Right cardiac atrium (tissue), 5 donors: ENCODE results near the gene WSCD1. TPM values are rescaled to one million over a fixed set of nuclear protein-coding genes. Genes with fewer than 3 reads are reported as not detected.

Experiments
- ATAC-seq, 2 donors: fragments of 200-7000 bp; cut with Tn5 transposase; one replicate each; pipeline versions ENCODE4 v1.8.0 to v1.9.1; 2020; ENCODE audit warnings: moderate library complexity in 2 of 2, mild to moderate bottlenecking in 1 of 2
- DNase-seq, 3 donors: peaks; one replicate each; pipeline ENCODE4 v3.0.0-alpha.2; 2020
- H3K27ac ChIP-seq: one replicate; pipeline ENCODE4 v1.5.1; 2013; ENCODE audit warnings: mild to moderate bottlenecking, low read length, control low read depth, moderate library complexity
- H3K27me3 ChIP-seq: one replicate; pipeline ENCODE4 v1.6.1; 2013; ENCODE audit not compliant: control insufficient read depth, insufficient read depth
- H3K4me1 ChIP-seq: one replicate; pipeline ENCODE4 v1.6.1; 2013; ENCODE audit warnings: low read length; ENCODE audit not compliant: control insufficient read depth, insufficient read depth
- H3K4me3 ChIP-seq: one replicate; pipeline ENCODE4 v1.5.1; 2013; ENCODE audit warnings: low read length, control low read depth
- H3K9me3 ChIP-seq: one replicate; pipeline ENCODE4 v1.6.1; 2013; ENCODE audit warnings: low read length; ENCODE audit not compliant: control insufficient read depth
- WGBS: extraction: QIAGEN DNeasy Blood & Tissue Kit; methylation state at CpG from one replicate; pipeline ENCODE4 v1.1.7; 2013; 5-methylcytosine and 5-hydroxymethylcytosine counted together
- intact Hi-C, 4 donors: fragments of 100-400 bp; cut with DNase I; formaldehyde crosslinking; loops; one replicate each; pipeline versions ENCODE4 v1.11.0 to v1.14.0; 2022 to 2023
- polyA plus RNA-seq: library from polyadenylated mRNA; stranded (reverse); fragments of 200-250 nt; gene quantifications from one replicate; pipeline ENCODE4 v1.2.3, GENCODE V29; 2013
- total RNA-seq, 4 donors: library from RNA; stranded (reverse); fragmentation: NEBNext Ultra II Directional; extraction: Animal tissue kit (Norgen Biotek cat#: 25700); gene quantifications; one replicate each; pipeline ENCODE4 v1.2.1, GENCODE V29; 2021
- donor health status: healthy with polysubstance abuse.
- donor health status: DM: no; HTN: yes; CAD: no.
- donor health status: DM: no; HTN: no; CAD: no.
- donor health status: DM: no; HTN: yes; CAD: no; lungs with severe emphysema.
- donor health status: DM: yes; HTN: yes; CAD: no.

Gene WSCD1
- total and polyA plus RNA-seq, 5 donors, result 2.6 to 9.2 (median 6.4) TPM

DNA sequence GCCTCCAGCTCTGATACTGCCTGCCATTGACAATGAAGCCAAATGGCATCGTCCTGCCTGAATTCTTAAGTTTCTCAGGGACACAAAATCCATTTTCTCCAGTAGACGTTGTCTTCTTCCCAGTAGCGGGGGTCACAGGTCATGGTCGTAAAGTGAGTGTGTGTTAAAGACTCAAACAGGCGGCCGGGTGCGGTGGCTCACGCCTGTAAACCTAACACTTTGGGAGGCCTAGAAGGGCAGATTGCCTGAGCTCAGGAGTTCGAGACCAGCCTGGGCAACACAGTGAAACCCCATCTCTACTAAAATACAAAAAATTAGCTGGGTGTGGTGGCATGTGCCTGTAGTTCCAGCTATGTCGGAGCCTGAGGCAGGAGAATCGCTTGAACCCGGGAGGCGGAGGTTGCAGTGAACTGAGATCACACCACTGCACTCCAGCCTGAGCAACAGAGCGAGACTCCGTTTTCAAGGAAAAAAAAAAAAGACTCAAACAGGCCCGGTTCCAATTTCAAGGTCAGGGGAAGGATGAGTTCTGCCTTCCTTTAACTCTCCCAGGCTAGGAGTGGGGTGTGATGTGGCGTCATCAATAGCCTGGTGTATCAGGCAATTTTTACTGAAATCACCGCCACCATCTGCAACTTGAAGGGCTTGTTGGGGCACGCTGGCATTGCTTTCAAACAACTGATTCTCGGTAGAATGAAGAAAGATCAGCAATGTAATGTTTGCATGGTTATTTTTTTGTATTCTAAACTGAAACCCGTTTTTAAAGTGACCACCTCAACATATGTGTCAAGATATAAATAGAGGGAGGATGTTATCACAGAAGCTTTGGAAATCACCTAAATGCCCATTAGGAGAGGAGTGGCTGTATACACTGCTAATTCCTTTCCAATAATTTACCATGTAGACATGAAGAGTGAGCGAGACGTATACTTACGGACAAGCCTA lies 91.0 kb downstream of the WSCD1 start:
- no peaks in the 10 kb centered on the region for H3K4me1 ChIP-seq
- 81% methylated on average over 24 of the region's 24 CpGs for WGBS
- H3K27ac ChIP-seq, result no peak overlapping the region
- ATAC-seq (no peak), DNase-seq (no peak)
- no peaks in the 10 kb centered on the region for H3K9me3 ChIP-seq
- H3K4me3 ChIP-seq, result no peak overlapping the region
- no peaks in the 10 kb centered on the region for H3K27me3 ChIP-seq
- intact Hi-C loops, result loop anchor here in 1 of 4 donors (5.0 kb wide), 1 partner anchor 49 kb away; no protein-coding TSS in a partner anchor

- no peak overlapping the region for H3K4me3 ChIP-seq
- intact Hi-C loops, result loop anchor here in 1 of 4 donors (5.0 kb wide), 1 partner anchor 50 kb away; no protein-coding TSS in a partner anchor
- DNase-seq (no peak), ATAC-seq (no peak)
- WGBS, result 56% methylated on average over 4 of the region's 4 CpGs
- no peak overlapping the region for H3K27ac ChIP-seq
- no peaks in the 10 kb centered on the region for H3K9me3 ChIP-seq
- H3K4me1 ChIP-seq, result no peaks in the 10 kb centered on the region
- no peaks in the 10 kb centered on the region for H3K27me3 ChIP-seq
Observed at GRCh38 chr17:6162216-6162615, 92.0 kb downstream of the WSCD1 start.

DNA sequence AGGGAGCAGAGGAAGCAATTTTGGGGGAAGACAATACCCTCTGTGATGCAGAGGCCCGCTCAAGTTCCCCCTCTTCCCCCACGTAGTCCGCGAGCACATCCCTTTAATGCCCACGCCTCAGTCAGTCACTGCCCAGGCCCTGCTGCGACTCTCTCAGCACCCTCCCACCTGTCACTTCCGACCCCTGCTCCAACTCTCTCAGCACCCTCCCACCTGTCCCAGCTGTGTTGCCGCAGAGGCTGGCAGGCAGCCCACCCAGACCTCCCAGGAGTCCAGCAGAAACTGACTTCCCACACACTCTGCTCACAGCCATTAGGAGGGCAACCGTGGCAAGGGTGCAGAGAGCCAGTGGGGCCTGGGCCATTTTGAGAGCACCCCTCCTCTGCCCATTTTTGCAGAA lies 92.7 kb downstream of the WSCD1 start:
- Histone ChIP-seq H3K9me3 (no peaks in the 10 kb centered on the region), H3K27me3 (no peaks in the 10 kb centered on the region), H3K4me1 (no peaks in the 10 kb centered on the region), H3K27ac (no peak overlapping the region), H3K4me3 (no peak overlapping the region)
- no peak for DNase-seq
- WGBS, result 45% methylated on average over 9 of the region's 9 CpGs
- ATAC-seq, result no peak
- intact Hi-C loops, result loop anchor here in 1 of 4 donors (5.0 kb wide), 1 partner anchor 51 kb away; no protein-coding TSS in a partner anchor

DNA sequence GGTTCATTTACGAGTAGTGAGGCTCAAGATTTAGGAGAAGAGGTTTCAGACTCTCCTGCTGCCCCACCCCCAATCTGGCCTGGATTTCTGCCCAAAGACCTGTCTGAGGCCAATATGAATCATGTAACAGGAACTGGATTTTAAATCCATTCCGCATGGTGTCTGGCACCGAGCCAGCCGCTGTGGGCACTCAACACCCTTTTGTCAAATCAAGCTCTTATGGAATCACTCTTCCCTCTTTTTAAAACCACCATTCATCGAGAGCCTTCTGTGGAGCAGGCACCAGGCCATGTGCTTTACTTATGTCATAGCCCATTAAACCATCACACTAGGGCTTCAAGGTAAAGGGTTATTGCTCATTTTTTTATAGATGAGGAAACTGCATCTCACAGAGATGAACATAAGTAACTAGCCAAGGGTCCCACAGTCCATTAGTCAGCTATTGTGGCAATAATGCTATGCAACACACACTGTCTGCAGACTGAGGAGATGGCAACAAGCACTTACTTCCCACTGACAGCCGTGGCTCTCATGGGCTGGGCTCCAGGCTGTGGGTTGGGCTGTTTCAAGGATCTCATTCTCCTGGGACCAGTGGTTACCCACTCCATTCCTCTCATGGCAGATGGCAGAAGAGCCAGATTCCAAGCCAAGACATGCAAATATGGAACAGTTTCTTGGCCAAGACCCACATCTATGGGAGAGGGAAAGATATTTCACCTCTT lies 93.6 kb downstream of the WSCD1 start:
- Histone ChIP-seq H3K27ac (no peak overlapping the region), H3K27me3 (no peaks in the 10 kb centered on the region), H3K4me1 (no peaks in the 10 kb centered on the region), H3K9me3 (no peaks in the 10 kb centered on the region), H3K4me3 (no peak overlapping the region)
- intact Hi-C loops, result loop anchor here in 1 of 4 donors (5.0 kb wide), 1 partner anchor 51 kb away; no protein-coding TSS in a partner anchor
- ATAC-seq (no peak), DNase-seq (peak in 1 of 3 donors; percentile 55)
- WGBS, result 52% methylated on average over 6 of the region's 6 CpGs

DNA sequence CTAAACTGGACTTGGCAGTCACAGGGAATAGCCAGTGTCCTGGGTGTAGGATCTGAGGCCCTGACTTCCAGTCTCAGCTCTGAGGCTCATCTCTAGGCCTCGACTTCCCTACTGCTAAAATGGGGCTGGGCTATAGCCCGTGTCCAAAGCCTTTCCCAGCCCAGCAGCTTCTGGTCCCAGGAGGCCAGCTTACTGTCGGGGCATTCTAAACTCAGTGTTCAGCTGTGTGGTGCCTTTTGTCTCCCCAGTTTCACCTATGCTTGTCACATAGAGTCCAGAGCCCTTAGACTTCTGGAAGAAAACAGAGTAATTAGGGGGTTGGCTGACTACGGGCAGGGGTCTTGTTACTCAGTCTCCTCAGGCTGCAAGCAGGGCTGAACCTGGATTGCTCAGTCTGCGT lies 94.8 kb downstream of the WSCD1 start:
- no peaks in the 10 kb centered on the region for H3K4me1 ChIP-seq
- H3K4me3 ChIP-seq, result no peak overlapping the region
- 87% methylated on average over 5 of the region's 5 CpGs for WGBS
- no peak overlapping the region for H3K27ac ChIP-seq
- no peaks in the 10 kb centered on the region for H3K27me3 ChIP-seq
- no peak for DNase-seq
- H3K9me3 ChIP-seq, result no peaks in the 10 kb centered on the region
- intact Hi-C loops, result loop anchor here in 1 of 4 donors (5.0 kb wide), 1 partner anchor 53 kb away; no protein-coding TSS in a partner anchor
- ATAC-seq, result no peak

DNA sequence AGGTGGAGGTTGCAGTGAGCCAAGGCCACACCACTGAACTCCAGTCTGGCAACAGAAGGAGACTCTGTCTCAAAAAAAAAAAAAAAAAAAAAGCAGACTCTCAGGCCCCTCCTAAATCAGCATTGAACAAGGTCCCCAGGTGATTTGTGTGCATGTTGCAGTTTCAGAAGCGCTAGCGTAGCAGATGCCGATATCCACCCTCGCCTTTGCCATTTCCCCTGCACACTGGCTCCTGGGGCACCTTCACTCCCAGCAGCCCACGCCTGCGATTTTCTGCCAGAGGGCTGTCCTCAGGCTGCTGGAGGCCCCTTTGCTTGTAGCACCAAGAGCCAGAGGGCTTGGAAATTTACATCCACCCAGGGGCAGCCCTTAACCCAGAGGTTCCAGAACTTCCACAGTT lies 95.6 kb downstream of the WSCD1 start:
- H3K4me3 ChIP-seq, result no peak overlapping the region
- DNase-seq, result no peak
- no peaks in the 10 kb centered on the region for H3K9me3 ChIP-seq
- intact Hi-C loops, result no loop called here
- no peak overlapping the region for H3K27ac ChIP-seq
- no peaks in the 10 kb centered on the region for H3K27me3 ChIP-seq
- no peak for ATAC-seq
- 87% methylated on average over 6 of the region's 6 CpGs for WGBS
- no peaks in the 10 kb centered on the region for H3K4me1 ChIP-seq

DNA sequence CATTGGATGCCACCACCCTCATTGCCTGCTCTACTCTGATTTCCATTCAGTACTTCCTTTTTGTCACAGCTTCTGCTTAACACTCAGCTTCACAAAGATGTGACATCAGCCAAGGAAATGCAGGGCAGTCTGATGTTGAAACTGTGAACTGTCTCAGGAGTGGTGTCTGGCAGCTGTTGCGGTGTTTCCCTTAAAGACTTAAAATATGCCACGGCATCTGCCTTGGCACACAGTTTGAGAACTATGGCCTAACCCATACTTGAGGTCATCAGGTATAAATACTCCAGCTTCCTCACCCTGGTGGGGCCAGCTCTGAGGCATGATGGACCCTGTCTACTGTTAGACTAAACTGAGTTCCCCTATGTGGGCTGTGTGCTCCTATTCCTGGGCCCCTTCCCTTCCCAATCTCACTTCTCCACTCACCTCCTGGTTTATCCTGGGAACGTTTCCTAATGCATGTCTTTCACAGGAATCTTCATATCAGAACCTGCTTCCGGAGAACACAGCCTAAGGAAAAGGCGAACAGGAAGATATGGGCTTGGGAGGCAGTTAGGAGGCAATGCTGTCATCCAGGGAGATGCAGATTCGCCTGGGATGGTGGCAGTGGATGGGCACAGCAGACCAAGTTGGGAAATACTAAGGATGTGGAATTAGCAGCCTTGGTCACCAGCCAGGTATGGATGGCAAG lies 96.5 kb downstream of the WSCD1 start:
- no peaks in the 10 kb centered on the region for H3K27me3 ChIP-seq
- no peak overlapping the region for H3K27ac ChIP-seq
- H3K4me3 ChIP-seq, result no peak overlapping the region
- no peaks in the 10 kb centered on the region for H3K4me1 ChIP-seq
- no peak for ATAC-seq
- 41% methylated on average over 6 of the region's 6 CpGs for WGBS
- H3K9me3 ChIP-seq, result no peaks in the 10 kb centered on the region
- DNase-seq, result no peak
- intact Hi-C loops, result no loop called here

DNA sequence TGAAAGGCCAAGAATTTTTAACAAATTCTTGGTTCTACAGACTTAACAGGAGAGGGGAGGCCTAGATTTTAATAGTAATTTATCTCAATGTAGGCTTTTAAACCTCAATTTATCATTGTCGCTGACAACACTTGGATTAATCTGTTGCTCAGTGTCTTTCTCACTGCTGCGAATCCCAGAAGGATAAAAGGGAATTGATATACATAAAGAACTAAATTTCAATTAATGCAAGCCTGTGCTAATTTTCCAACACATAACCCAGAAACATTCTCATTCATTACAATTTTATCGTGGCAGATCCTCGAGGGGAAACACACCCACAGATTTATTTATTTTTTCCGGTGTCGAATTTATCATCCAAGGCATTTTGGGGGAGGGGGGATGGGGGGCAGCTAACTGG lies 98.1 kb downstream of the WSCD1 start:
- H3K27me3 ChIP-seq, result no peaks in the 10 kb centered on the region
- no peak for ATAC-seq

DNA sequence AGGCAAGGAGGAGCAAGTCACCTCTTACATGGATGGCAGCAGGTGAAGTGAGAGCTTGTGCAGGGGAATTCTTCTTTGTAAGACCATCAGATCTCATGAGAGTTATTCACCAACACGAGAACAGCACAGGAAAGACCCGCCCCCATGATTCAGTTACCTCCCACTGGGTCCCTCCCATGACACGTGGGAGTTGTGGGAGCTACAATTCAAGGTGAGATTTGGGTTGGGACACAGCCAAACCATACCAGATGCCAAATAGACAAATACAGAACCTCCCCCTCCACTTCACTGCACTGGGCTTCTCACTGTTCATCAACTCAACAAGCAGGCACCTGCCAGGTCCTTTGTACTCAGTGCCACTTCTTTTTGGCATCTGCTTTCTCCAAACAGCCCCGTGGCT lies 100.2 kb downstream of the WSCD1 start:
- no peaks in the 10 kb centered on the region for H3K4me1 ChIP-seq
- no peak overlapping the region for H3K27ac ChIP-seq
- H3K4me3 ChIP-seq, result no peak overlapping the region
- no peaks in the 10 kb centered on the region for H3K9me3 ChIP-seq
- intact Hi-C loops, result no loop called here
- no peak for DNase-seq
- WGBS, result 67% methylated on average over 4 of the region's 4 CpGs
- H3K27me3 ChIP-seq, result no peaks in the 10 kb centered on the region
- ATAC-seq, result no peak

More for the DNA sequence above, 98.1 kb downstream of the WSCD1 start:
- H3K4me3 ChIP-seq, result no peak overlapping the region
- 66% methylated on average over 6 of the region's 6 CpGs for WGBS
- DNase-seq, result no peak
- intact Hi-C loops, result no loop called here
- H3K9me3 ChIP-seq, result no peaks in the 10 kb centered on the region
- H3K27ac ChIP-seq, result no peak overlapping the region
- H3K4me1 ChIP-seq, result no peaks in the 10 kb centered on the region

DNA sequence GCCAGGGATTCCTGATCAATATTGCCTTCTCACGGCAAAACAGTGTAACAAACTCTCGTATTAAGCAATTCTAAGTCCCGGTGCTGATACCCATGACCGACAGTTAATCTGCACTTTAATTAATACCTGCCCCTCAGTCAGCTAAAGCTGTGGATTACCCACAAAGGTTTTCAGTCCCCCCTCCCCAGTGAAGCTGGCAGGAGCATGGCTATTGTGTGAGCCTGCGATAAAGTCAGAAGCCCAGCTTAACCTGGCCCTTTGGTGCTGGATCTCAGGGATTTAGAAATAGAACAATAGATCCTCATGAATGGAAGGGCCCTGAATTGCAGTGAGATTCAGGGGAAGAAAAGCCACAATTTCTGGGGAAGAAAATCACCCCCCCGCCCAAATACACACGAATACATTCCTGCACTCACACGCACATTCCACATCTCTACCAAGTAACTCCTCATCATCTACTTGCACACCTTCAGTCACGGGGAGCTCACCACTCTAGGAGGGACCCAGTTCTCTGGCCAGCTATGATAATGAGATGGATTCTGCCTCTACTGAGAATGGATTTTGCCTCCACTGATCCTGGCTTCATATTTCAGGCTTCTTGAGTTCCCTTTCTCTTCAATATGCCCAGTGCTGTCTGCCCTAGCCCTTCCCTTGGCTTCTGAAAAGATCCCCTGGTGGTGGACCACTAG lies 102.6 kb downstream of the WSCD1 start:
- DNase-seq (no peak), ATAC-seq (no peak)
- no peaks in the 10 kb centered on the region for H3K9me3 ChIP-seq
- H3K4me1 ChIP-seq, result no peaks in the 10 kb centered on the region
- intact Hi-C loops, result no loop called here
- no peaks in the 10 kb centered on the region for H3K27me3 ChIP-seq
- WGBS, result 71% methylated on average over 9 of the region's 9 CpGs
- no peak overlapping the region for H3K27ac ChIP-seq
- no peak overlapping the region for H3K4me3 ChIP-seq
